HG02852 (cell line): ENCODE measurements around the gene ETNPPL.

ENCODE experiments used
- ATAC-seq: cut with Tn5 transposase; IDR thresholded peaks from one replicate; pipeline ENCODE4 v1.9.1; 2021; ENCODE audit warnings: mild to moderate bottlenecking, moderate library complexity; ENCODE audit not compliant: unreplicated experiment

ETNPPL gene

GRCh38 chr4:108762559-108763225, at the start of gene ETNPPL:
Gene ETNPPL, minus strand, starts transcription at chr4:108763053. Its CDS starts 155 bp downstream, at chr4:108762898.
- ATAC-seq = no peak

GRCh38 chr4:108811486-108811885, 48.6 kb upstream of the ETNPPL start:
- no peak for ATAC-seq

GRCh38 chr4:108810087-108810486, 47.2 kb upstream of the ETNPPL start:
- no peak for ATAC-seq

- ATAC-seq = no peak
Observed at GRCh38 chr4:108804648-108805273, 41.9 kb upstream of the ETNPPL start.

- ATAC-seq = no peak
Observed at GRCh38 chr4:108799306-108799705, 36.5 kb upstream of the ETNPPL start.

- ATAC-seq = no peak
Observed at GRCh38 chr4:108796173-108796572, 33.3 kb upstream of the ETNPPL start.

GRCh38 chr4:108795733-108796132, 32.9 kb upstream of the ETNPPL start:
- no peak for ATAC-seq

- ATAC-seq = no peak
Observed at GRCh38 chr4:108794136-108794535, 31.3 kb upstream of the ETNPPL start.

- no peak for ATAC-seq
Observed at GRCh38 chr4:108793415-108793814, 30.6 kb upstream of the ETNPPL start.

- no peak for ATAC-seq
Observed at GRCh38 chr4:108788731-108789130, 25.9 kb upstream of the ETNPPL start.

- ATAC-seq = no peak
Observed at GRCh38 chr4:108787724-108788123, 24.9 kb upstream of the ETNPPL start.

GRCh38 chr4:108787106-108787505, 24.3 kb upstream of the ETNPPL start:
- no peak for ATAC-seq

- ATAC-seq = no peak
Observed at GRCh38 chr4:108786351-108786750, 23.5 kb upstream of the ETNPPL start.

GRCh38 chr4:108783665-108784463, 21.0 kb upstream of the ETNPPL start:
- ATAC-seq = no peak

- ATAC-seq = no peak
Observed at GRCh38 chr4:108779958-108780357, 17.1 kb upstream of the ETNPPL start.

GRCh38 chr4:108777388-108777787, 14.5 kb upstream of the ETNPPL start:
- ATAC-seq = no peak

GRCh38 chr4:108775921-108776320, 13.1 kb upstream of the ETNPPL start:
- no peak for ATAC-seq

GRCh38 chr4:108774809-108775530, 12.1 kb upstream of the ETNPPL start:
- ATAC-seq = no peak

GRCh38 chr4:108772402-108772801, 9.5 kb upstream of the ETNPPL start:
- no peak for ATAC-seq

- ATAC-seq = no peak
Observed at GRCh38 chr4:108766058-108766457, 3.2 kb upstream of the ETNPPL start.

- no peak for ATAC-seq
Observed at GRCh38 chr4:108763986-108764385, 1.1 kb upstream of the ETNPPL start.
